Muscle layer of colon (tissue), 2 donors: ENCODE measurements around the gene NFKBIB.
"Not testable (repeated sequence)": the region's sequence is repeated elsewhere in the genome, so short reads cannot be mapped to it uniquely, and the experiment has no call there.

ENCODE experiments used
- H3K27ac ChIP-seq: one replicate; pipeline ENCODE4 v1.7.0; 2013; ENCODE audit warnings: low read depth, mild to moderate bottlenecking, low read length, moderate library complexity
- H3K27me3 ChIP-seq, 2 donors: one replicate each; pipeline ENCODE4 v1.7.0; 2013; ENCODE audit warnings: low read length in 2 of 2, mild to moderate bottlenecking in 2 of 2; ENCODE audit not compliant: insufficient read depth in 2 of 2, control insufficient read depth in 1 of 2
- H3K36me3 ChIP-seq: one replicate; pipeline ENCODE4 v1.7.0; 2013; ENCODE audit warnings: mild to moderate bottlenecking, low read length; ENCODE audit not compliant: insufficient read depth
- H3K4me1 ChIP-seq: one replicate; pipeline ENCODE4 v1.7.0; 2013; ENCODE audit warnings: mild to moderate bottlenecking, low read length; ENCODE audit not compliant: insufficient read depth
- H3K4me3 ChIP-seq, 2 donors: one replicate each; pipeline ENCODE4 v1.7.0; 2013; ENCODE audit warnings: low read length in 2 of 2, low read depth in 1 of 2, mild to moderate bottlenecking in 1 of 2, moderate library complexity in 1 of 2
- H3K9ac ChIP-seq: one replicate; pipeline ENCODE4 v1.7.0; 2013; ENCODE audit warnings: low read length
- H3K9me3 ChIP-seq: one replicate; pipeline ENCODE4 v1.7.0; 2013; ENCODE audit warnings: mild to moderate bottlenecking, low read length
- donor health status: abdominal sarcoma.
- donor health status: Adenocarcinoma of cecum.

NFKBIB gene

GRCh38 chr19:38878575-38879399, 21.0 kb upstream of the NFKBIB start:
- H3K9ac ChIP-seq: no peak overlapping the region
- no peak overlapping the region for H3K27ac ChIP-seq
- H3K36me3 ChIP-seq: peaks cover 33% of the 10 kb centered on the region
- H3K27me3 ChIP-seq: no peaks in the 10 kb centered on the region
- H3K4me1 ChIP-seq: no peaks in the 10 kb centered on the region
- H3K4me3 ChIP-seq: no peak overlapping the region
- H3K9me3 ChIP-seq: no peaks in the 10 kb centered on the region

- no peak overlapping the region for H3K9ac ChIP-seq
- H3K27ac ChIP-seq: no peak overlapping the region
- H3K27me3 ChIP-seq: no peaks in the 10 kb centered on the region
- no peaks in the 10 kb centered on the region for H3K9me3 ChIP-seq
- H3K36me3 ChIP-seq: peaks cover 34% of the 10 kb centered on the region
- no peak overlapping the region for H3K4me3 ChIP-seq
- H3K4me1 ChIP-seq: no peaks in the 10 kb centered on the region
Observed at GRCh38 chr19:38879400-38879751, 20.4 kb upstream of the NFKBIB start.

GRCh38 chr19:38880076-38880881, 19.5 kb upstream of the NFKBIB start:
- H3K4me3 ChIP-seq: no peak overlapping the region
- H3K27me3 ChIP-seq: no peaks in the 10 kb centered on the region
- no peak overlapping the region for H3K27ac ChIP-seq
- H3K9me3 ChIP-seq: no peaks in the 10 kb centered on the region
- H3K4me1 ChIP-seq: no peaks in the 10 kb centered on the region
- peaks cover 34% of the 10 kb centered on the region for H3K36me3 ChIP-seq
- no peak overlapping the region for H3K9ac ChIP-seq

GRCh38 chr19:38880882-38881609, 18.7 kb upstream of the NFKBIB start:
- no peaks in the 10 kb centered on the region for H3K9me3 ChIP-seq
- H3K4me1 ChIP-seq: no peaks in the 10 kb centered on the region
- peaks cover 34% of the 10 kb centered on the region for H3K36me3 ChIP-seq
- H3K9ac ChIP-seq: no peak overlapping the region
- H3K27me3 ChIP-seq: no peaks in the 10 kb centered on the region
- H3K4me3 ChIP-seq: no peak overlapping the region
- no peak overlapping the region for H3K27ac ChIP-seq

GRCh38 chr19:38883286-38883685, 16.5 kb upstream of the NFKBIB start:
- Histone ChIP-seq H3K4me1 (no peaks in the 10 kb centered on the region), H3K9me3 (no peaks in the 10 kb centered on the region), H3K4me3 (no peak overlapping the region), H3K9ac (no peak overlapping the region), H3K27ac (no peak overlapping the region), H3K36me3 (peaks cover 35% of the 10 kb centered on the region), H3K27me3 (no peaks in the 10 kb centered on the region)

- not testable (repeated sequence) for H3K9me3 ChIP-seq, H3K4me1 ChIP-seq, H3K4me3 ChIP-seq, H3K9ac ChIP-seq, H3K27ac ChIP-seq, H3K27me3 ChIP-seq
- H3K36me3 ChIP-seq: peaks cover 43% of the 10 kb centered on the region
Observed at GRCh38 chr19:38884691-38885090, 15.1 kb upstream of the NFKBIB start.

- Histone ChIP-seq H3K9me3 (no peaks in the 10 kb centered on the region), H3K4me1 (no peaks in the 10 kb centered on the region), H3K4me3 (no peak overlapping the region), H3K9ac (no peak overlapping the region), H3K27ac (no peak overlapping the region), H3K27me3 (no peaks in the 10 kb centered on the region), H3K36me3 (peaks cover 30% of the 10 kb centered on the region)
Observed at GRCh38 chr19:38888876-38889275, 10.9 kb upstream of the NFKBIB start.

- H3K4me1 ChIP-seq: no peaks in the 10 kb centered on the region
- peaks cover 30% of the 10 kb centered on the region for H3K36me3 ChIP-seq
- H3K9ac ChIP-seq: no peak overlapping the region
- H3K4me3 ChIP-seq: no peak overlapping the region
- H3K27ac ChIP-seq: no peak overlapping the region
- no peaks in the 10 kb centered on the region for H3K9me3 ChIP-seq
- H3K27me3 ChIP-seq: no peaks in the 10 kb centered on the region
Observed at GRCh38 chr19:38889803-38890202, 10.0 kb upstream of the NFKBIB start.

GRCh38 chr19:38890686-38891085, 9.1 kb upstream of the NFKBIB start:
- H3K9me3 ChIP-seq: no peaks in the 10 kb centered on the region
- H3K27me3 ChIP-seq: no peaks in the 10 kb centered on the region
- no peaks in the 10 kb centered on the region for H3K4me1 ChIP-seq
- peaks cover 30% of the 10 kb centered on the region for H3K36me3 ChIP-seq
- H3K27ac ChIP-seq: no peak overlapping the region
- no peak overlapping the region for H3K9ac ChIP-seq
- no peak overlapping the region for H3K4me3 ChIP-seq

GRCh38 chr19:38891771-38892170, 8.0 kb upstream of the NFKBIB start:
- Histone ChIP-seq H3K27me3 (no peaks in the 10 kb centered on the region), H3K4me3 (no peak overlapping the region), H3K9me3 (no peaks in the 10 kb centered on the region), H3K9ac (no peak overlapping the region), H3K36me3 (peaks cover 30% of the 10 kb centered on the region), H3K4me1 (peaks cover 5% of the 10 kb centered on the region), H3K27ac (no peak overlapping the region)

GRCh38 chr19:38892841-38893240, 6.9 kb upstream of the NFKBIB start:
- no peak overlapping the region for H3K4me3 ChIP-seq
- no peak overlapping the region for H3K27ac ChIP-seq
- peaks cover 30% of the 10 kb centered on the region for H3K36me3 ChIP-seq
- H3K4me1 ChIP-seq: peaks cover 13% of the 10 kb centered on the region
- no peaks in the 10 kb centered on the region for H3K27me3 ChIP-seq
- H3K9me3 ChIP-seq: no peaks in the 10 kb centered on the region
- no peak overlapping the region for H3K9ac ChIP-seq
